Measurements from ENCODE around the gene PCMT1. TPM values are rescaled to one million over a fixed set of nuclear protein-coding genes. Genes with fewer than 3 reads are reported as not detected.

The PCMT1 gene
- total RNA-seq, 1 donor from 2014 or later, result 58.5 TPM

DNA sequence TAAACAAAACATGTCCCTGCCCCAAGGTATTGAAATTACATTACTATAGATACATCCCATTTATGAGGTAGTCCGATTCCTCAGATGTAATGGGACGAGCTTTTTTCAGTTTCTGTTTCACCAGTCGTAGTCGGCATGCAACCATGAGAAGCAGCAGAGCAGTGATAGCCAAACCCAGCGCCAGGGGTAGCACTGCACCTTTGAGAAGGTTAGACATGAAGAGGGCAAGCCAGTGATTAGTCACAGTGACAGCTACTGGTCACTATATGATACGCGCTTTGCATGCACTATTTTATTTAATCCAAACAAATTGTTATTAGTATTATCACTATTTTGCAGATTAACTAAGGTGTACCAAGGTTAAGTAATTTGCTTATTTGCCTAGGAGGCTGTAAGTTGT is 71.0 kb downstream of the PCMT1 start:
- Mint-ChIP-seq H3K4me3 (ENCODE audit: unreplicated experiment) (no peak overlapping the region), H3K27me3 (ENCODE audit: unreplicated experiment) (no peaks in the 10 kb centered on the region), H3K9me3 (ENCODE audit: unreplicated experiment) (no peaks in the 10 kb centered on the region), H3K4me1 (ENCODE audit: unreplicated experiment) (no peaks in the 10 kb centered on the region), H3K36me3 (ENCODE audit: low read depth, unreplicated experiment) (peaks cover 10% of the 10 kb centered on the region), H3K27ac (ENCODE audit: unreplicated experiment) (no peak overlapping the region)
- TF ChIP-seq, protein P1, sequence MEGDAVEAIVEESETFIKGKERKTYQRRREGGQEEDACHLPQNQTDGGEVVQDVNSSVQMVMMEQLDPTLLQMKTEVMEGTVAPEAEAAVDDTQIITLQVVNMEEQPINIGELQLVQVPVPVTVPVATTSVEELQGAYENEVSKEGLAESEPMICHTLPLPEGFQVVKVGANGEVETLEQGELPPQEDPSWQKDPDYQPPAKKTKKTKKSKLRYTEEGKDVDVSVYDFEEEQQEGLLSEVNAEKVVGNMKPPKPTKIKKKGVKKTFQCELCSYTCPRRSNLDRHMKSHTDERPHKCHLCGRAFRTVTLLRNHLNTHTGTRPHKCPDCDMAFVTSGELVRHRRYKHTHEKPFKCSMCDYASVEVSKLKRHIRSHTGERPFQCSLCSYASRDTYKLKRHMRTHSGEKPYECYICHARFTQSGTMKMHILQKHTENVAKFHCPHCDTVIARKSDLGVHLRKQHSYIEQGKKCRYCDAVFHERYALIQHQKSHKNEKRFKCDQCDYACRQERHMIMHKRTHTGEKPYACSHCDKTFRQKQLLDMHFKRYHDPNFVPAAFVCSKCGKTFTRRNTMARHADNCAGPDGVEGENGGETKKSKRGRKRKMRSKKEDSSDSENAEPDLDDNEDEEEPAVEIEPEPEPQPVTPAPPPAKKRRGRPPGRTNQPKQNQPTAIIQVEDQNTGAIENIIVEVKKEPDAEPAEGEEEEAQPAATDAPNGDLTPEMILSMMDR (IDR thresholded peaks at IDR 0.05; ENCODE audit: unreplicated experiment), result no peak
- DNase-seq (ENCODE audit: low spot score), result no peak

DNA sequence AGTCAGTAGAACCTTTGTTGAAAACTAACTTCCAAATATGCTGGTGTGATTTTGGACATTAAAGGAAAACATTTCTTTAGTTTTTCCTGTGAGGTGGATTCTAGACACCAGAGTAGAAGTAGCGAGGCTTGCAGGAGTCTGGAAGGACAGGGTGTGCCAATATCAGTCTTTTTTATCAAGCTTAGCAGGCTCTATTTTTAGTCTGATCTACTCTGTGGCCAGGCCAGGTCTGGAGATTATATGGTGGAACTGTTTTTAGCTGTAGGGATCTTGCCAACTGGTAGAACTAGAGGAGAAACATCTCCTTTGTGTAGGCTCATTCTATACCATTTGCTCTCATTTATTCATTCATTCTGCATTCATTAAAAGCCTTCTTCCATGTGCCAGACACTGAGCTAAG is 72.0 kb downstream of the PCMT1 start:
- TF ChIP-seq, protein P1 (IDR thresholded peaks at IDR 0.05; ENCODE audit: unreplicated experiment), result no peak
- Mint-ChIP-seq H3K27ac (ENCODE audit: unreplicated experiment) (no peak overlapping the region), H3K4me3 (ENCODE audit: unreplicated experiment) (no peak overlapping the region), H3K27me3 (ENCODE audit: unreplicated experiment) (no peaks in the 10 kb centered on the region), H3K9me3 (ENCODE audit: unreplicated experiment) (no peaks in the 10 kb centered on the region), H3K4me1 (ENCODE audit: unreplicated experiment) (no peaks in the 10 kb centered on the region), H3K36me3 (ENCODE audit: low read depth, unreplicated experiment) (peaks cover 10% of the 10 kb centered on the region)
- DNase-seq (ENCODE audit: low spot score), result no peak

DNA sequence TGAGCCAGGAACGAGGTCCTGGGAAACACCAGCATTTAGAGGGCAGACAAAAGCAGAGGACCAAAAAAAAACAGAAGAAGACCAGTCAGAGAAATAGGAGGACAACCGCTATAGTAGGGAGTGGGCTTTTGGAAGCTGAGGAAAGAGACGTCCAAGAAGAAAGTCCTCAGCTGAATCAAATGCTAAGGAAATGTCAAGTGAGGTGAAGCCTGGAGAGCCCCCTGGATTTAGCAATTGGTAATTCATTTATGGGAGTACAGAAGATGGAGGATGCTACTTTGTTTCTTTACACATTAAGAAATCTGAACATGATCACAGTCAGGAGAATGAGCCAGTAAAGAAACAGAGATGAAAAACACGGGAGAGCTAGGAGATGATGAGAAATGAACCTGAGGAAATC is 73.5 kb downstream of the PCMT1 start:
- no peak overlapping the region for H3K27ac Mint-ChIP-seq (ENCODE audit: unreplicated experiment)
- peaks cover 10% of the 10 kb centered on the region for H3K36me3 Mint-ChIP-seq (ENCODE audit: low read depth, unreplicated experiment)
- H3K4me3 Mint-ChIP-seq (ENCODE audit: unreplicated experiment), result no peak overlapping the region
- no peaks in the 10 kb centered on the region for H3K9me3 Mint-ChIP-seq (ENCODE audit: unreplicated experiment)
- DNase-seq (ENCODE audit: low spot score), result no peak
- TF ChIP-seq, protein P1 (IDR thresholded peaks at IDR 0.05; ENCODE audit: unreplicated experiment), result no peak
- no peaks in the 10 kb centered on the region for H3K4me1 Mint-ChIP-seq (ENCODE audit: unreplicated experiment)
- no peaks in the 10 kb centered on the region for H3K27me3 Mint-ChIP-seq (ENCODE audit: unreplicated experiment)

DNA sequence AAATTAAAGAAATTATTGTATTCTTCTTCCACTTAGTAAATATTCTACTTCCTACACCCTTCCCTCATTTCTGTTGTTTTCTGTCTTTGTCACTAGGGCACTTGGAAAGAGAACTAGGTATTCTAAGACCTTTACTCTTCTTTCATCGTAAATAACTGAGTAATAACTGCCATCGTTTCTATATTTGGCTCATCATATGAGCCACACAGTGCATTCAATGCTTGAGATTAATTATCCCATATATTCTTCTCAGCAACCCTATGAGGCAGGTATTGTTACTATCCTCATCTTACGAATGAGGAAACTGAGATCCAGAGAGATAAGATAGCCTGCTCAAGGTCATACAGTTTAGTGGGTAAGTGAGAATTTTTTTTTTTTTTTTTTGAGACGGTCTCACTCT is 75.8 kb downstream of the PCMT1 start:
- no peak for DNase-seq (ENCODE audit: low spot score)
- H3K4me1 Mint-ChIP-seq (ENCODE audit: unreplicated experiment), result no peaks in the 10 kb centered on the region
- H3K27me3 Mint-ChIP-seq (ENCODE audit: unreplicated experiment), result no peaks in the 10 kb centered on the region
- H3K4me3 Mint-ChIP-seq (ENCODE audit: unreplicated experiment), result no peak overlapping the region
- TF ChIP-seq, protein P1 (IDR thresholded peaks at IDR 0.05; ENCODE audit: unreplicated experiment), result no peak
- no peaks in the 10 kb centered on the region for H3K9me3 Mint-ChIP-seq (ENCODE audit: unreplicated experiment)
- H3K27ac Mint-ChIP-seq (ENCODE audit: unreplicated experiment), result no peak overlapping the region
- H3K36me3 Mint-ChIP-seq (ENCODE audit: low read depth, unreplicated experiment), result peaks cover 10% of the 10 kb centered on the region

DNA sequence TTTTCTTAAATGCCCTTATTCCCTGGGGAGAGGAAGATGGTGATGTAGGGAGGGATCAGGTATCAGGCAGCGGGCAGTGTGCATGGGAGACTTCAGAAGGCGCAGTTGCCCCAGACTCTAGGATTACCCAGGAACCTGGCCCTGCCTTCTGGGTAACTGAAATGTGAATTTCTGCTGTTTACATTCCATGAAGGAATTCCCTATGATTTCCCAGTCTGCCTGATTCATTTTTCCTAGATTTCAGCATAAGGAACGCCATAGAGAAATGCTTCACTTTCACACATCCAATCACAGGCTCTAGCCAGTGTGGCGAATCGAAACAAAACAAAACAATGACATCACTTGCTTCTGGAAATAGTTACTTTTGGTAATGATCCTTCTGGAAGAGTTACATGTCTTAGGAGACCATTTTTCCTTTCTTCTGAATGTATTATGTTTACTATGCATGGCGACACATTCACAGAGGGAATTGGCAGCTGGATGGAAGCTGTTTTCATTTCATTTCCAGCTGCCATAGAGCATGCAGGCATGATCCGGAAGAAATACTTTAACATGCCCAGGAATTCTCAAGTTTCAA is 81.3 kb downstream of the PCMT1 start:
- H3K27ac Mint-ChIP-seq (ENCODE audit: unreplicated experiment), result no peak overlapping the region
- peaks cover 8% of the 10 kb centered on the region for H3K36me3 Mint-ChIP-seq (ENCODE audit: low read depth, unreplicated experiment)

More for the DNA sequence above, 81.3 kb downstream of the PCMT1 start:
- no peaks in the 10 kb centered on the region for H3K4me1 Mint-ChIP-seq (ENCODE audit: unreplicated experiment)
- no peak for DNase-seq (ENCODE audit: low spot score)
- no peak overlapping the region for H3K4me3 Mint-ChIP-seq (ENCODE audit: unreplicated experiment)
- H3K27me3 Mint-ChIP-seq (ENCODE audit: unreplicated experiment), result no peaks in the 10 kb centered on the region
- TF ChIP-seq, protein P1 (IDR thresholded peaks at IDR 0.05; ENCODE audit: unreplicated experiment), result no peak
- H3K9me3 Mint-ChIP-seq (ENCODE audit: unreplicated experiment), result no peaks in the 10 kb centered on the region

All from endothelial cell (in vitro differentiated cells).